ENCODE measurements around the gene CKS2.

Gene CKS2

GRCh38 chr9:89349607-89350006 lies 38.6 kb downstream of the CKS2 start:
- TF ChIP-seq, protein P1, sequence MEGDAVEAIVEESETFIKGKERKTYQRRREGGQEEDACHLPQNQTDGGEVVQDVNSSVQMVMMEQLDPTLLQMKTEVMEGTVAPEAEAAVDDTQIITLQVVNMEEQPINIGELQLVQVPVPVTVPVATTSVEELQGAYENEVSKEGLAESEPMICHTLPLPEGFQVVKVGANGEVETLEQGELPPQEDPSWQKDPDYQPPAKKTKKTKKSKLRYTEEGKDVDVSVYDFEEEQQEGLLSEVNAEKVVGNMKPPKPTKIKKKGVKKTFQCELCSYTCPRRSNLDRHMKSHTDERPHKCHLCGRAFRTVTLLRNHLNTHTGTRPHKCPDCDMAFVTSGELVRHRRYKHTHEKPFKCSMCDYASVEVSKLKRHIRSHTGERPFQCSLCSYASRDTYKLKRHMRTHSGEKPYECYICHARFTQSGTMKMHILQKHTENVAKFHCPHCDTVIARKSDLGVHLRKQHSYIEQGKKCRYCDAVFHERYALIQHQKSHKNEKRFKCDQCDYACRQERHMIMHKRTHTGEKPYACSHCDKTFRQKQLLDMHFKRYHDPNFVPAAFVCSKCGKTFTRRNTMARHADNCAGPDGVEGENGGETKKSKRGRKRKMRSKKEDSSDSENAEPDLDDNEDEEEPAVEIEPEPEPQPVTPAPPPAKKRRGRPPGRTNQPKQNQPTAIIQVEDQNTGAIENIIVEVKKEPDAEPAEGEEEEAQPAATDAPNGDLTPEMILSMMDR (IDR thresholded peaks at IDR 0.05; ENCODE audit: low read length, missing control alignments): no peak
- no peak overlapping the region for H3K4me3 ChIP-seq (replicated peaks; ENCODE audit: low read depth, low read length)
- no peak for DNase-seq (ENCODE audit: low read depth)

DNA sequence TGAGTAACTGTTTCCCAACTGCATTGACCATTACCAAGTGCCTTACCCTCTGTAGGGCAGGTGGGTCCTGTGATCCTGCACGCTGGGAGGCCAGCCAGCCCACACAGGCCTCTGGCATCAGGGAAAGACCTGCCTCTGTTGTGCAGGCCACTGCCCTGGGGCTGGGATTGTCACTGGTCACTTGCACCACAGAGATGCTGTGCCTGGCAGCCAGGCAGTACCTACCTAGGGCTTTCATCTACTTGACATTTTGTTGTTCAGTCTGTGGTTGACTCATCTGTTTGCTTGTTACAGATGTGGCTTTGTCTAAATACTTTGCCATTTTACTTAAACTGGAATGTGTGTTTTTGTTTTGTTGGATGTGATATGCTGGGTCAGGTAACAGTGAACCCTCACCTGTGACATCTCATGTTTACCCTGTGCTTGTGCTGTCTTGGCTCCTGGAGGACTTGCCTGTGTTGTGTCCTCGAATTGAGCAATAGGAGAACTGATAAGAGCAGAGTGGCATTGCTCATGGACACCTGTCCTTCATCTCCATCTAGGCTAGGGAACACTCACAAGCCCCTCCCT lies 40.1 kb downstream of the CKS2 start:
- no peak overlapping the region for H3K4me3 ChIP-seq (replicated peaks; ENCODE audit: low read depth, low read length)
- no peak for DNase-seq (ENCODE audit: low read depth)
- TF ChIP-seq, protein P1 (IDR thresholded peaks at IDR 0.05; ENCODE audit: low read length, missing control alignments): no peak

- no peak for DNase-seq (ENCODE audit: low read depth)
- H3K4me3 ChIP-seq (replicated peaks; ENCODE audit: low read depth, low read length): no peak overlapping the region
- TF ChIP-seq, protein P1 (IDR thresholded peaks at IDR 0.05; ENCODE audit: low read length, missing control alignments): no peak
These were observed 40.7 kb downstream of the CKS2 start for GRCh38 chr9:89351584-89352300.

DNA sequence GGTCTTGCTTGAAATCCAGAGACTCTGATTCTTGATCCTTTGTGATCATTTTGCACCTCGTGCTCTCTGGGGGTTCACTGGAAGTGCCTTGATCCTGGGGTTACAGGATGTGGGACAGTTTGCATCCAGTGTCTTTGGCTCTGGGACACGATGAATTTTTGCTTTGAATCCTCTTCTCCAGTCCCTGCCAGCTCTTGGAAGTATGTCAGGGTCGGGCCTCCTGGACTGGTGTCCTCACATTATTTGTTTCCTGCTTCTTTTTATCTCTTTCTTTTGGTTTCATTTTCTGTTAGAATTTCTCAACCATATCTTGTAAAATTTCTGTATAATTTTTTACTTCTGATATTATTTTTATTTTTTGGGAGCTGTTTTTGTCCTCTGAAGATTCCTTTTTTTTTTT lies 41.5 kb downstream of the CKS2 start:
- TF ChIP-seq, protein P1 (IDR thresholded peaks at IDR 0.05; ENCODE audit: low read length, missing control alignments): no peak
- no peak for DNase-seq (ENCODE audit: low read depth)
- H3K4me3 ChIP-seq (replicated peaks; ENCODE audit: low read depth, low read length): no peak overlapping the region

DNA sequence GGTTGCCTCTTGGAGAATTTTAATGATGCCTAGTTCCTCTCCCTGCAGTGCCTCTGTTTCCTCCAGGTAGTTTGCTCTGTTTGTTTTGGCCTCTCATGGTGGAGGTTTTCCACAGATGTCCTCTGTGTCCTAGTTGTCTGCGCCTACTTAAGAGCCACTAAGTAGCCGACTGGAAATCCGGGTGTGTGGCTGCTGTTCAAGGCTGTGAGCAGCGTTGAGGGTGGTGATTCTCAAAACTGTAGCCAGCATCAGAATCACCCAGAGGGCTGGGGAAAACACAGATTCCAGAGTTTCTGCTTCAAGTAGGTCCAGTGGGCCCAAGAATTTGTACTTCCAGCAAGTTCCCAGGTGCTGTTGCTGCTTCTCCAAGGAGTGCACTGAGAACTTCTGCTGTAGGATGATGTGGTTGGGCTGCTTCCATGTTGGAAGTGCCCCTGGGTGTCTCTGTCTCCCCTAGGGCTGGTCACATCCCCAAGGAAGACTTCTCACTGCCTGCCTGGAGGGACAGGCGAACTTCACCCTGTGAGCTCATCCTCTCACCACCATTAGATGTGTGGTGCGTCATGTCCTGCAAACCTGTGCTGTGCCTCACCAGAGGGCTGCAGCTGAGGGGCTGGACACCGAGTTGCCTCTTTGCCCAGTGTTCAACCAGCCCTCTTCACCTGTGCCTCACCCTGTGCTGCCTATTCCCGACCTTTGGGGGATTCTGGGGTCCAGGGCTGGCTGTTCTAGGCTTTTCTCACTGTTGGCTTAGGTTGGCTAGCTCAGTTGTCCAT lies 42.1 kb downstream of the CKS2 start:
- TF ChIP-seq, protein P1 (IDR thresholded peaks at IDR 0.05; ENCODE audit: low read length, missing control alignments): no peak
- DNase-seq (ENCODE audit: low read depth): no peak
- H3K4me3 ChIP-seq (replicated peaks; ENCODE audit: low read depth, low read length): no peak overlapping the region

DNA sequence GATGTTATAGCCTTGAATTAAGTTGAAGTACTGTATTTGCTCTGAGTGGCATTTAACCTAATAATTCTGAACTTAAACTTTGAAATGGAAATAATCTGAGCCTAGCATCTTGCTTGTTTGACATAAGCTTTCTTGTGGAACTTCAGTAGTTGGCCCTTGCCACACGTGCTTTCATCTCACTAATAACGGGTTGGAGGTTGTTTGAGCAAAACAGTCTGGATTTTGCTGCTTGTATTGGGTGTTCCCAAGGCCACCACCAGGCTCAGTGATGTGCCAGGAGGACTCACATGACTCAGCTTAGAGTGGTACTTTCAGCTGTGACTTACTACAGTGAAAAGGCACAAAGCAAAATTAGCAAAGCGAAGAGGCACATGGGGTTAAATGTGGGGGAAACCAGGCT lies 43.0 kb downstream of the CKS2 start:
- no peak for DNase-seq (ENCODE audit: low read depth)
- H3K4me3 ChIP-seq (replicated peaks; ENCODE audit: low read depth, low read length): no peak overlapping the region
- TF ChIP-seq, protein P1 (IDR thresholded peaks at IDR 0.05; ENCODE audit: low read length, missing control alignments): no peak
